OCI-LY1 (cell line): ENCODE results near the gene NUBPL.

ENCODE experiments used
- H2AFZ ChIP-seq: fragments of 200-600 bp; sonication (generic), shearing (Covaris generic); 2 replicates; pipeline ENCODE4 v1.6.0; 2014; ENCODE audit warnings: antibody characterized with exemption, mild to moderate bottlenecking, low read length
- H3F3A ChIP-seq: fragments of 200-600 bp; sonication (generic), shearing (Covaris generic); 2 replicates; pipeline ENCODE4 v1.6.0; 2014; ENCODE audit warnings: mild to moderate bottlenecking, antibody characterized with exemption, low read length, moderate library complexity; ENCODE audit not compliant: insufficient read depth
- H3K27ac ChIP-seq: fragments of 200-600 bp; sonication (generic); 2 replicates; pipeline ENCODE4 v1.5.1; 2014; ENCODE audit warnings: low read length, mixed run types, mild to moderate bottlenecking, low read depth; ENCODE audit not compliant: poor library complexity, severe bottlenecking
- H3K27me3 ChIP-seq: fragments of 200-600 bp; sonication (generic); 2 replicates; pipeline ENCODE4 v1.6.0; 2014; ENCODE audit warnings: antibody characterized with exemption, mild to moderate bottlenecking, low read length, moderate library complexity; ENCODE audit not compliant: insufficient read depth
- H3K36me3 ChIP-seq: fragments of 200-600 bp; sonication (generic); 2 replicates; pipeline ENCODE4 v1.6.1; 2014; ENCODE audit warnings: mild to moderate bottlenecking, antibody characterized with exemption, low read length, moderate library complexity, mixed read lengths; ENCODE audit not compliant: insufficient read depth
- H3K4me1 ChIP-seq: fragments of 200-600 bp; sonication (generic); 2 replicates; pipeline ENCODE4 v1.5.1; 2014; ENCODE audit warnings: mild to moderate bottlenecking, low read length, moderate library complexity; ENCODE audit not compliant: insufficient read depth, severe bottlenecking
- H3K4me2 ChIP-seq: fragments of 200-600 bp; sonication (generic), shearing (Covaris generic); 2 replicates; pipeline ENCODE4 v1.6.1; 2014; ENCODE audit warnings: low read length
- H3K4me3 ChIP-seq: fragments of 200-600 bp; sonication (generic); 2 replicates; pipeline ENCODE4 v1.5.1; 2014; ENCODE audit warnings: low read length, low read depth, mild to moderate bottlenecking, mixed read lengths; ENCODE audit not compliant: poor library complexity, severe bottlenecking
- H3K79me2 ChIP-seq: fragments of 200-600 bp; shearing (Covaris generic); 2 replicates; pipeline ENCODE4 v1.6.1; 2016; ENCODE audit warnings: mixed run types, low read length, mixed read lengths; ENCODE audit not compliant: insufficient read depth
- H3K9ac ChIP-seq: fragments of 200-600 bp; sonication (generic), shearing (Covaris generic); 2 replicates; pipeline ENCODE4 v1.6.1; 2014; ENCODE audit warnings: mild to moderate bottlenecking, low read length, mixed read lengths
- H3K9me2 ChIP-seq: fragments of 200-600 bp; sonication (generic), shearing (Covaris generic); 2 replicates; pipeline ENCODE4 v1.6.1; 2014; ENCODE audit warnings: low read depth, mild to moderate bottlenecking, low read length, mixed read lengths
- H3K9me3 ChIP-seq: fragments of 200-600 bp; shearing (Covaris generic); 2 replicates; pipeline ENCODE4 v1.6.1; 2014; ENCODE audit warnings: low read length, mixed read lengths
- H4K20me1 ChIP-seq: fragments of 200-600 bp; sonication (generic), shearing (Covaris generic); 2 replicates; pipeline ENCODE4 v1.6.0; 2016; ENCODE audit warnings: mild to moderate bottlenecking, low read length; ENCODE audit not compliant: insufficient read depth
- CTCF ChIP-seq: fragments of 200-600 bp; sonication (generic), shearing (Covaris generic); IDR thresholded peaks from 2 replicates; pipeline ENCODE4 v1.5.1; 2017; ENCODE audit warnings: mild to moderate bottlenecking, antibody characterized with exemption, low read length, moderate library complexity, mixed read lengths
- EZH2 ChIP-seq: fragments of 200-600 bp; sonication (generic), shearing (Covaris generic); IDR thresholded peaks from 2 replicates; pipeline ENCODE4 v1.8.0; 2017; ENCODE audit warnings: borderline replicate concordance, mixed run types, mild to moderate bottlenecking, antibody characterized with exemption, low read length, moderate library complexity, mixed read lengths

NUBPL gene

GRCh38 chr14:31561155-31561846, at the start of gene NUBPL:
Gene NUBPL (plus strand): TSS chr14:31561404. CDS start chr14:31561440, 36 bp downstream.
- peak within 1 kb of the TSS; percentile 80 for H3K9ac ChIP-seq
- H2AFZ ChIP-seq, result peak within 1 kb of the TSS; percentile 100
- peak within 1 kb of the TSS; percentile 75 for H3K4me2 ChIP-seq
- H4K20me1 ChIP-seq, result no peaks in the 10 kb centered on the region
- TF ChIP-seq EZH2 (no peak), CTCF (no peak)
- no peaks in the 10 kb centered on the region for H3K27me3 ChIP-seq
- H3K79me2 ChIP-seq, result no peaks in the 10 kb centered on the region
- H3K4me3 ChIP-seq, result peak within 1 kb of the TSS; percentile 81
- H3K4me1 ChIP-seq, result peaks cover 26% of the 10 kb centered on the region
- no peaks in the 10 kb centered on the region for H3K9me2 ChIP-seq
- H3K27ac ChIP-seq, result peak within 1 kb of the TSS; percentile 40
- no peaks in the 10 kb centered on the region; the same call in 1 of the 2 replicates for H3F3A ChIP-seq
- H3K9me3 ChIP-seq, result no peaks in the 10 kb centered on the region
- 0 out of 2 replicates have a peak, but pooled peaks cover under 1% of the 10 kb centered on the region for H3K36me3 ChIP-seq

- H3K9me3 ChIP-seq, result no peaks in the 10 kb centered on the region
- H3F3A ChIP-seq, result no peaks in the 10 kb centered on the region
- no peaks in the 10 kb centered on the region for H3K36me3 ChIP-seq
- H3K9me2 ChIP-seq, result no peaks in the 10 kb centered on the region
- H2AFZ ChIP-seq, result no peak overlapping the region
- H4K20me1 ChIP-seq, result no peaks in the 10 kb centered on the region
- H3K4me1 ChIP-seq, result no peaks in the 10 kb centered on the region
- no peak overlapping the region for H3K4me2 ChIP-seq
- H3K27ac ChIP-seq, result no peak overlapping the region
- TF ChIP-seq CTCF, result no peak
- TF ChIP-seq EZH2, result no peak
- H3K79me2 ChIP-seq, result no peaks in the 10 kb centered on the region
- H3K27me3 ChIP-seq, result no peaks in the 10 kb centered on the region
- H3K9ac ChIP-seq, result no peak overlapping the region
- H3K4me3 ChIP-seq, result no peak overlapping the region
These were observed 34.1 kb upstream of the NUBPL start for GRCh38 chr14:31527087-31527486.

- H3K4me1 ChIP-seq, result no peaks in the 10 kb centered on the region
- H3K79me2 ChIP-seq, result no peaks in the 10 kb centered on the region
- H2AFZ ChIP-seq, result no peak overlapping the region
- no peak overlapping the region for H3K4me3 ChIP-seq
- no peaks in the 10 kb centered on the region for H3K27me3 ChIP-seq
- no peak overlapping the region for H3K27ac ChIP-seq
- H3K9me3 ChIP-seq, result no peaks in the 10 kb centered on the region
- H3K4me2 ChIP-seq, result no peak overlapping the region
- H3K9ac ChIP-seq, result no peak overlapping the region
- no peaks in the 10 kb centered on the region for H4K20me1 ChIP-seq
- no peaks in the 10 kb centered on the region for H3F3A ChIP-seq
- no peaks in the 10 kb centered on the region for H3K36me3 ChIP-seq
- no peak for TF ChIP-seq CTCF
- TF ChIP-seq EZH2, result no peak
- H3K9me2 ChIP-seq, result no peaks in the 10 kb centered on the region
These were observed 33.7 kb upstream of the NUBPL start for GRCh38 chr14:31527546-31527945.
